Uterus (tissue), 2 donors: ENCODE measurements around the gene CCL4L2.

Source experiments
- CTCF ChIP-seq, 4 experiments: fragments of 200-600 bp in 2 of 4; fragments of 450-650 bp in 2 of 4; sonication (generic) in 2 of 4; IDR thresholded peaks; one replicate each; pipeline ENCODE4 v1.5.1; 2016 to 2019; ENCODE audit warnings: antibody characterized with exemption in 4 of 4, mild to moderate bottlenecking in 2 of 4, moderate library complexity in 1 of 4
- POLR2A ChIP-seq, 2 donors: fragments of 450-650 bp; IDR thresholded peaks; one replicate each; pipeline ENCODE4 v1.6.1; 2016; ENCODE audit warnings: antibody characterized with exemption in 2 of 2, mild to moderate bottlenecking in 1 of 2, moderate library complexity in 1 of 2

GRCh38 chr17:36198831-36199465 is 11.9 kb upstream of the CCL4L2 start:
- no peak for TF ChIP-seq CTCF (IDR thresholded peaks at IDR 0.05)
- no peak for TF ChIP-seq POLR2A (IDR thresholded peaks at IDR 0.05)
